ENCODE data around the gene CNIH4. TPM values are rescaled to one million over a fixed set of nuclear protein-coding genes. Genes with fewer than 3 reads are reported as not detected.

CNIH4 gene
- total and polyA plus RNA-seq, 11 donors, result 15.7 to 84.6 (median 33.7) TPM

- ATAC-seq (peak in 2 of 4 donors; percentile 39 to 41), DNase-seq (no peak)
- peaks cover 0 to 2% (median 0%) of the 10 kb centered on the region in 9 donors for H3K27me3 ChIP-seq
- no peak overlapping the region for H3K27ac ChIP-seq
- TF ChIP-seq CTCF (IDR thresholded peaks at IDR 0.05) (peak; percentile 32 to 71 (median 60)), POLR2A (IDR thresholded peaks at IDR 0.05) (no peak)
- H3K4me1 ChIP-seq, result peaks cover 0 to 23% (median 14%) of the 10 kb centered on the region in 12 donors
- 11 to 21% (median 18%) methylated on average over 3 of the region's 3 CpGs for WGBS, 4 donors
- intact Hi-C loops (cut with DNase I), result loop anchor here in 7 of 10 donors (1.0 to 10.0 kb wide), 8 partner anchors 149 to 639 kb away; partner anchors contain the start of genes DEGS1 (in 2 of the 7) and FBXO28 (in 1 of the 7)
- H3K36me3 ChIP-seq, result no peaks in the 10 kb centered on the region
- H3K9me3 ChIP-seq, result no peaks in the 10 kb centered on the region
- no peak overlapping the region for H3K4me3 ChIP-seq
Observed at GRCh38 chr1:224333309-224333926, 23.3 kb upstream of the CNIH4 start.

GRCh38 chr1:224333939-224334786 is 22.5 kb upstream of the CNIH4 start:
- Histone ChIP-seq H3K27ac (no peak overlapping the region), H3K36me3 (no peaks in the 10 kb centered on the region), H3K4me3 (no peak overlapping the region), H3K4me1 (peaks cover 0 to 16% (median 7%) of the 10 kb centered on the region in 12 donors), H3K9me3 (no peaks in the 10 kb centered on the region), H3K27me3 (peaks cover 0 to 5% (median 0%) of the 10 kb centered on the region in 9 donors)
- ATAC-seq (no peak), DNase-seq (no peak)
- TF ChIP-seq CTCF (IDR thresholded peaks at IDR 0.05), result no peak
- TF ChIP-seq POLR2A (IDR thresholded peaks at IDR 0.05), result no peak
- 41 to 50% (median 46%) methylated on average over 5 of the region's 5 CpGs for WGBS, 4 donors
- intact Hi-C loops (cut with DNase I), result loop anchor here in 8 of 10 donors (1.0 to 10.0 kb wide), 8 partner anchors 149 to 639 kb away; partner anchors contain the start of genes DEGS1 (in 2 of the 8) and FBXO28 (in 1 of the 8)

GRCh38 chr1:224338150-224338838 is 18.4 kb upstream of the CNIH4 start:
- no peaks in the 10 kb centered on the region for H3K36me3 ChIP-seq
- peaks cover 0 to 7% (median 3%) of the 10 kb centered on the region in 12 donors for H3K9me3 ChIP-seq
- WGBS, 4 donors, result 80 to 97% (median 95%) methylated on average over 4 of the region's 4 CpGs
- TF ChIP-seq POLR2A (IDR thresholded peaks at IDR 0.05), result no peak
- TF ChIP-seq CTCF (IDR thresholded peaks at IDR 0.05), result no peak
- no peak overlapping the region for H3K27ac ChIP-seq
- ATAC-seq, result no peak
- no peak overlapping the region for H3K4me3 ChIP-seq
- peaks cover 0 to 7% (median 0%) of the 10 kb centered on the region in 12 donors for H3K4me1 ChIP-seq
- intact Hi-C loops (cut with DNase I), result loop anchor here in 2 of 10 donors (10.0 kb wide), 2 partner anchors 153 to 643 kb away; partner anchors contain the start of gene DEGS1 (in 1 of the 2)
- peaks cover 0 to 11% (median 3%) of the 10 kb centered on the region in 9 donors for H3K27me3 ChIP-seq
- no peak for DNase-seq
